ENCODE results near the gene FGD3.

DNA sequence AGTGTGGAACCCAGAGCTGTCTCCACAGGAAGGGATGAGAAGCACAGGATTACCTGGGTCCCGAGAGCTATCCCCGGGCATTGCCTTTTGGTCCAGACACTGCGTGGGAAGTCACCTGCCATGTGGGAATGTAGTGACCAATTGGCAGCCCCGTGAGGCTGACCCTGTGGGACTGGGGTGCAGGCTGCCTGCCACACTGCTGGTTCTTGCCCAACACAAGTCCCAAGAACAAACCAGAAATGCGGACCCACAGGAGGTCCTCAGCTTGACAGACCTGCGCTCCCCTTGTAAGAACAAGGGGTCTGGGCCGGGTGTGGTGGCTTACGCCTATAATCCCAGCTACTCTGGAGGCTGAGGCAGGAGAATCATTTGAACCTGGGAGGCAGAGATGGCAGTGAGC lies 2.4 kb upstream of the FGD3 start:
- TF ChIP-seq, protein P1, sequence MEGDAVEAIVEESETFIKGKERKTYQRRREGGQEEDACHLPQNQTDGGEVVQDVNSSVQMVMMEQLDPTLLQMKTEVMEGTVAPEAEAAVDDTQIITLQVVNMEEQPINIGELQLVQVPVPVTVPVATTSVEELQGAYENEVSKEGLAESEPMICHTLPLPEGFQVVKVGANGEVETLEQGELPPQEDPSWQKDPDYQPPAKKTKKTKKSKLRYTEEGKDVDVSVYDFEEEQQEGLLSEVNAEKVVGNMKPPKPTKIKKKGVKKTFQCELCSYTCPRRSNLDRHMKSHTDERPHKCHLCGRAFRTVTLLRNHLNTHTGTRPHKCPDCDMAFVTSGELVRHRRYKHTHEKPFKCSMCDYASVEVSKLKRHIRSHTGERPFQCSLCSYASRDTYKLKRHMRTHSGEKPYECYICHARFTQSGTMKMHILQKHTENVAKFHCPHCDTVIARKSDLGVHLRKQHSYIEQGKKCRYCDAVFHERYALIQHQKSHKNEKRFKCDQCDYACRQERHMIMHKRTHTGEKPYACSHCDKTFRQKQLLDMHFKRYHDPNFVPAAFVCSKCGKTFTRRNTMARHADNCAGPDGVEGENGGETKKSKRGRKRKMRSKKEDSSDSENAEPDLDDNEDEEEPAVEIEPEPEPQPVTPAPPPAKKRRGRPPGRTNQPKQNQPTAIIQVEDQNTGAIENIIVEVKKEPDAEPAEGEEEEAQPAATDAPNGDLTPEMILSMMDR (IDR thresholded peaks at IDR 0.05) = no peak
- TF ChIP-seq POLR2A (IDR thresholded peaks at IDR 0.05) = no peak
- TF ChIP-seq EP300 (IDR thresholded peaks at IDR 0.05) = no peak
